Liver (tissue), 3 donors: ENCODE data around the gene RPS26.
"Not testable (repeated sequence)": the region's sequence is repeated elsewhere in the genome, so short reads cannot be mapped to it uniquely, and the experiment has no call there.

Experiments
- CTCF ChIP-seq: fragments of 150-350 bp; IDR thresholded peaks from 2 replicates; pipeline ENCODE4 v1.5.1; 2017; ENCODE audit warnings: improper control_type of control experiment, low read depth, low read length; ENCODE audit not compliant: missing input control
- GABPA ChIP-seq, 2 donors: IDR thresholded peaks in 1 of 2; conservative IDR thresholded peaks in 1 of 2; 2 replicates each; pipeline ENCODE4 v1.6.1; 2016; ENCODE audit warnings: antibody characterized with exemption in 2 of 2, mild to moderate bottlenecking in 1 of 2, moderate library complexity in 1 of 2
- REST ChIP-seq: IDR thresholded peaks from 2 replicates; pipeline ENCODE4 v1.6.1; 2016; ENCODE audit warnings: antibody characterized with exemption, mild to moderate bottlenecking
- TAF1 ChIP-seq: conservative IDR thresholded peaks from 2 replicates; pipeline ENCODE4 v1.6.1; 2016; ENCODE audit warnings: antibody characterized with exemption, mild to moderate bottlenecking
- donor health status: healthy.
- donor health status: healthy.

- TF ChIP-seq CTCF; TAF1; REST; GABPA (IDR thresholded peaks at IDR 0.05 in 1 of 2, conservative IDR thresholded peaks at IDR 0.05 in 1 of 2): not testable (repeated sequence)
Measured at GRCh38 chr12:56042430-56042813, 704 bp downstream of the RPS26 start.
